Vagina (tissue), 2 donors: ENCODE data around the gene RMI2. TPM values are rescaled to one million over a fixed set of nuclear protein-coding genes. Genes with fewer than 3 reads are reported as not detected.

ENCODE experiments used
- DNase-seq, 2 donors: peaks; one replicate each; pipeline ENCODE4 v3.0.0-alpha.2; 2017; ENCODE audit errors: extremely low spot score in 2 of 2
- H3K27ac ChIP-seq: fragments of 200-600 bp; sonication (generic); one replicate; pipeline ENCODE4 v1.5.1; 2019
- H3K27me3 ChIP-seq: fragments of 200-600 bp; sonication (generic); one replicate; pipeline ENCODE4 v1.5.1; 2019
- H3K36me3 ChIP-seq, 2 donors: fragments of 200-600 bp; sonication (generic); one replicate each; pipeline ENCODE4 v1.5.1; 2017 to 2019
- H3K4me1 ChIP-seq: fragments of 200-600 bp; sonication (generic); one replicate; pipeline ENCODE4 v1.5.1; 2019
- H3K4me3 ChIP-seq, 2 donors: fragments of 200-600 bp; sonication (generic); 1 replicate in 1 of 2; 2 replicates in 1 of 2; pipeline ENCODE4 v1.5.1; 2016 to 2019
- H3K9me3 ChIP-seq: fragments of 200-600 bp; sonication (generic); one replicate; pipeline ENCODE4 v1.5.1; 2019
- POLR2A ChIP-seq, 2 donors: fragments of 450-650 bp; IDR thresholded peaks; one replicate each; pipeline ENCODE4 v1.6.1; 2017; ENCODE audit warnings: antibody characterized with exemption in 2 of 2, mild to moderate bottlenecking in 2 of 2, moderate library complexity in 2 of 2
- POLR2AphosphoS5 ChIP-seq, 2 donors: sonication (generic); formaldehyde crosslinking; IDR thresholded peaks; one replicate each; pipeline ENCODE4 v1.9.0; 2017; ENCODE audit warnings: antibody characterized with exemption in 2 of 2, mild to moderate bottlenecking in 2 of 2, low read depth in 1 of 2; ENCODE audit not compliant: insufficient read depth in 1 of 2
- intact Hi-C: fragments of 100-400 bp; cut with DNase I; formaldehyde crosslinking; loops from one replicate; pipeline ENCODE4 v1.15.1; 2023
- total RNA-seq: library from RNA; depleted of rRNA; stranded (reverse); fragments of >200 nt; gene quantifications from one replicate; pipeline ENCODE4 v1.2.3, GENCODE V29; 2016
- TF ChIP-seq, protein P1 (sequence below), 3 experiments: fragments of 450-650 bp in 2 of 3; fragments of 200-600 bp in 1 of 3; sonication (generic) in 1 of 3; IDR thresholded peaks; one replicate each; pipeline ENCODE4 v1.5.1; 2017 to 2019; ENCODE audit warnings: antibody characterized with exemption in 3 of 3, mild to moderate bottlenecking in 2 of 3, moderate library complexity in 2 of 3

The RMI2 gene
- total RNA-seq, 1 donor from 2014 or later, result 0.74 TPM

- no peak for DNase-seq
- Histone ChIP-seq H3K9me3 (no peaks in the 10 kb centered on the region), H3K27me3 (no peaks in the 10 kb centered on the region), H3K27ac (no peak overlapping the region), H3K4me3 (no peak overlapping the region), H3K36me3 (no peaks in the 10 kb centered on the region), H3K4me1 (peaks cover 18% of the 10 kb centered on the region)
- intact Hi-C loops, result no loop called here
- no peak for TF ChIP-seq POLR2AphosphoS5 (IDR thresholded peaks at IDR 0.05; ENCODE audit: insufficient read depth in 1 of 2, low read depth in 1 of 2)
- TF ChIP-seq, protein P1, sequence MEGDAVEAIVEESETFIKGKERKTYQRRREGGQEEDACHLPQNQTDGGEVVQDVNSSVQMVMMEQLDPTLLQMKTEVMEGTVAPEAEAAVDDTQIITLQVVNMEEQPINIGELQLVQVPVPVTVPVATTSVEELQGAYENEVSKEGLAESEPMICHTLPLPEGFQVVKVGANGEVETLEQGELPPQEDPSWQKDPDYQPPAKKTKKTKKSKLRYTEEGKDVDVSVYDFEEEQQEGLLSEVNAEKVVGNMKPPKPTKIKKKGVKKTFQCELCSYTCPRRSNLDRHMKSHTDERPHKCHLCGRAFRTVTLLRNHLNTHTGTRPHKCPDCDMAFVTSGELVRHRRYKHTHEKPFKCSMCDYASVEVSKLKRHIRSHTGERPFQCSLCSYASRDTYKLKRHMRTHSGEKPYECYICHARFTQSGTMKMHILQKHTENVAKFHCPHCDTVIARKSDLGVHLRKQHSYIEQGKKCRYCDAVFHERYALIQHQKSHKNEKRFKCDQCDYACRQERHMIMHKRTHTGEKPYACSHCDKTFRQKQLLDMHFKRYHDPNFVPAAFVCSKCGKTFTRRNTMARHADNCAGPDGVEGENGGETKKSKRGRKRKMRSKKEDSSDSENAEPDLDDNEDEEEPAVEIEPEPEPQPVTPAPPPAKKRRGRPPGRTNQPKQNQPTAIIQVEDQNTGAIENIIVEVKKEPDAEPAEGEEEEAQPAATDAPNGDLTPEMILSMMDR (IDR thresholded peaks at IDR 0.05), result no peak
- TF ChIP-seq POLR2A (IDR thresholded peaks at IDR 0.05), result no peak
Observed at GRCh38 chr16:11329891-11330290, 15.4 kb upstream of the RMI2 start.

GRCh38 chr16:11330526-11331237 lies 14.6 kb upstream of the RMI2 start:
- Histone ChIP-seq H3K36me3 (no peaks in the 10 kb centered on the region), H3K27ac (no peak overlapping the region), H3K27me3 (no peaks in the 10 kb centered on the region), H3K4me1 (peaks cover 18% of the 10 kb centered on the region), H3K4me3 (no peak overlapping the region), H3K9me3 (no peaks in the 10 kb centered on the region)
- no peak for DNase-seq
- intact Hi-C loops, result no loop called here
- TF ChIP-seq, protein P1 (IDR thresholded peaks at IDR 0.05), result no peak
- TF ChIP-seq POLR2AphosphoS5 (IDR thresholded peaks at IDR 0.05; ENCODE audit: insufficient read depth in 1 of 2, low read depth in 1 of 2) (no peak), POLR2A (IDR thresholded peaks at IDR 0.05) (no peak)

DNA sequence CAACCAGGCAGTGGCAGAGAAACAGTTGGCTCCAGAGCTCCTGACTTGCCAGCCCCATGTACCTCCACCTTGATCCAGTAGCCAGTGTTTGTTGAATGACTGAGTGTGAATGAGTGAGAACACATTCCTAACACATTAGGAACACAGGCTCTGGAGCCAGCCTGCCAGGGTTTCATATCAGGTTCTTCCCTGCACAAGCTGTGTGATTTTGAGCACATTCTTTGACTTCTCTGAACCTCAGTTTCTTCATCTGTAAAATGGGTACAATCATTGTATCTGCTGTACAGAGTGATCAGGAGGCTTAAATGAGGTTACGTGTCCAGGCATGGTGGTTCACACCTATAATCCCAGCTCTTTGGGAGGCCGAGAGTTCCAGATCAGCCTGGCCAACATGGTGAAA lies 13.3 kb upstream of the RMI2 start:
- H3K9me3 ChIP-seq, result no peaks in the 10 kb centered on the region
- H3K4me1 ChIP-seq, result peaks cover 18% of the 10 kb centered on the region
- no peak for DNase-seq
- intact Hi-C loops, result no loop called here
- H3K27ac ChIP-seq, result no peak overlapping the region
- TF ChIP-seq, protein P1 (IDR thresholded peaks at IDR 0.05), result no peak
- TF ChIP-seq POLR2A (IDR thresholded peaks at IDR 0.05), result no peak
- no peak for TF ChIP-seq POLR2AphosphoS5 (IDR thresholded peaks at IDR 0.05; ENCODE audit: insufficient read depth in 1 of 2, low read depth in 1 of 2)
- no peaks in the 10 kb centered on the region for H3K36me3 ChIP-seq
- no peaks in the 10 kb centered on the region for H3K27me3 ChIP-seq
- H3K4me3 ChIP-seq, result no peak overlapping the region

DNA sequence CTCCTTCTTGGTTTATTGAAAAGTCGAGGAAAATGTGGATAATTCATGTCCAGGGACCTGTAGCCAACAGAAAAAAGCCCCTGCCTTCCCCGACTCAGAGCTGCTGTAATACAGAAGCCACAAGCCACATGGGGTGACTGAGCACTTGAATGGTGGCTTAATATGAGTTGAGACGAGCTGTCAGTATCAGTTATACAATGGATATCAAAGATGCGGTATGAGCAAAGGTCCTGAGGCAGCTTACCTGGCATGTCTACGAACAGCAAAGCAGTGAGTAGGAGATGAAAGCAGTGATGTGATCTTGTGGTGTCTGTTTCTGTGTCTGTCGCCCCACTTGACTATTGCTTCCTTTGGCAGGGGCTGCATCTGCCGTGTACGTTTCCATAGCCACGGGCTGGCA lies 12.2 kb upstream of the RMI2 start:
- H3K4me1 ChIP-seq, result peaks cover 14% of the 10 kb centered on the region
- H3K36me3 ChIP-seq, result no peaks in the 10 kb centered on the region
- no peak overlapping the region for H3K27ac ChIP-seq
- intact Hi-C loops, result no loop called here
- no peak overlapping the region for H3K4me3 ChIP-seq
- H3K27me3 ChIP-seq, result no peaks in the 10 kb centered on the region
- no peaks in the 10 kb centered on the region for H3K9me3 ChIP-seq
- DNase-seq, result no peak
- TF ChIP-seq POLR2A (IDR thresholded peaks at IDR 0.05) (no peak), POLR2AphosphoS5 (IDR thresholded peaks at IDR 0.05; ENCODE audit: insufficient read depth in 1 of 2, low read depth in 1 of 2) (no peak)
- TF ChIP-seq, protein P1 (IDR thresholded peaks at IDR 0.05), result no peak

- intact Hi-C loops, result no loop called here
- no peak for DNase-seq
- H3K27me3 ChIP-seq, result no peaks in the 10 kb centered on the region
- no peak overlapping the region for H3K4me3 ChIP-seq
- H3K4me1 ChIP-seq, result peaks cover 7% of the 10 kb centered on the region
- H3K36me3 ChIP-seq, result no peaks in the 10 kb centered on the region
- no peak overlapping the region for H3K27ac ChIP-seq
- H3K9me3 ChIP-seq, result no peaks in the 10 kb centered on the region
- no peak for TF ChIP-seq POLR2A (IDR thresholded peaks at IDR 0.05)
- TF ChIP-seq, protein P1 (IDR thresholded peaks at IDR 0.05), result no peak
- TF ChIP-seq POLR2AphosphoS5 (IDR thresholded peaks at IDR 0.05; ENCODE audit: insufficient read depth in 1 of 2, low read depth in 1 of 2), result no peak
Observed at GRCh38 chr16:11333702-11334101, 11.6 kb upstream of the RMI2 start.
